H9 (cell line): ENCODE data around the gene MAN1A2. TPM values are rescaled to one million over a fixed set of nuclear protein-coding genes. Genes with fewer than 3 reads are reported as not detected.

ENCODE experiments used
- DNase-seq: peaks from one replicate; pipeline ENCODE4 v3.0.0-alpha.2; 2017
- H2AFZ ChIP-seq: one replicate; pipeline ENCODE4 v1.6.1; 2013; ENCODE audit warnings: mild to moderate bottlenecking, low read length, control low read depth, moderate library complexity
- H2AK5ac ChIP-seq: 2 replicates; pipeline ENCODE4 v1.6.1; 2013; ENCODE audit warnings: low read length, control low read depth, mixed read lengths; ENCODE audit not compliant: insufficient read length
- H2BK120ac ChIP-seq: one replicate; pipeline ENCODE4 v1.6.1; 2013; ENCODE audit warnings: low read depth, mild to moderate bottlenecking, low read length, control low read depth, inconsistent platforms; ENCODE audit not compliant: poor library complexity, severe bottlenecking
- H2BK12ac ChIP-seq: 2 replicates; pipeline ENCODE4 v1.6.1; 2013; ENCODE audit warnings: low read length, control low read depth, mixed read lengths, low read depth; ENCODE audit not compliant: insufficient read length
- H2BK15ac ChIP-seq: 2 replicates; pipeline ENCODE4 v1.6.1; 2013; ENCODE audit warnings: low read depth, low read length, control low read depth
- H2BK20ac ChIP-seq: one replicate; pipeline ENCODE4 v1.6.1; 2013; ENCODE audit warnings: low read depth, mild to moderate bottlenecking, low read length, control low read depth, inconsistent platforms; ENCODE audit not compliant: poor library complexity, severe bottlenecking
- H2BK5ac ChIP-seq: 2 replicates; pipeline ENCODE4 v1.6.1; 2013; ENCODE audit warnings: low read length, control low read depth, mixed read lengths; ENCODE audit not compliant: insufficient read length
- H3K14ac ChIP-seq: 2 replicates; pipeline ENCODE4 v1.6.1; 2013; ENCODE audit warnings: low read length, control low read depth; ENCODE audit not compliant: insufficient read depth
- H3K18ac ChIP-seq: 2 replicates; pipeline ENCODE4 v1.6.1; 2013; ENCODE audit warnings: low read depth, mild to moderate bottlenecking, mixed read lengths, low read length, control low read depth; ENCODE audit not compliant: insufficient read length
- H3K23ac ChIP-seq: 2 replicates; pipeline ENCODE4 v1.6.1; 2013; ENCODE audit warnings: low read length, control low read depth, mixed read lengths, low read depth; ENCODE audit not compliant: insufficient read length
- H3K23me2 ChIP-seq: 2 replicates; pipeline ENCODE4 v1.6.1; 2013; ENCODE audit warnings: low read depth, mild to moderate bottlenecking, mixed read lengths, low read length, control low read depth; ENCODE audit not compliant: insufficient read length, poor library complexity, severe bottlenecking
- H3K27ac ChIP-seq: 2 replicates; pipeline ENCODE4 v1.5.1; 2013; ENCODE audit warnings: low read length, control low read depth, mixed read lengths, low read depth; ENCODE audit not compliant: insufficient read length
- H3K27me3 ChIP-seq: 2 replicates; pipeline ENCODE4 v1.6.1; 2013; ENCODE audit warnings: low read length, control low read depth, inconsistent platforms; ENCODE audit not compliant: insufficient read depth
- H3K4ac ChIP-seq: 2 replicates; pipeline ENCODE4 v1.6.1; 2013; ENCODE audit warnings: low read depth, mild to moderate bottlenecking, control low read depth, inconsistent platforms, low read length, moderate library complexity
- H3K4me1 ChIP-seq: 2 replicates; pipeline ENCODE4 v1.6.1; 2013; ENCODE audit warnings: low read length, control low read depth, inconsistent platforms; ENCODE audit not compliant: insufficient read depth
- H3K4me2 ChIP-seq: 2 replicates; pipeline ENCODE4 v1.6.1; 2013; ENCODE audit warnings: low read length, control low read depth, mixed read lengths; ENCODE audit not compliant: insufficient read length, insufficient read depth
- H3K56ac ChIP-seq: 2 replicates; pipeline ENCODE4 v1.6.1; 2013; ENCODE audit warnings: low read depth, mild to moderate bottlenecking, mixed read lengths, low read length, control low read depth; ENCODE audit not compliant: insufficient read length
- H3K79me1 ChIP-seq: 2 replicates; pipeline ENCODE4 v1.6.1; 2013; ENCODE audit warnings: low read depth, mild to moderate bottlenecking, moderate library complexity, low read length, control low read depth, inconsistent platforms; ENCODE audit not compliant: insufficient read depth, poor library complexity, severe bottlenecking
- H3K79me2 ChIP-seq: 2 replicates; pipeline ENCODE4 v1.6.1; 2013; ENCODE audit warnings: low read length, control low read depth, inconsistent platforms; ENCODE audit not compliant: insufficient read depth
- H3K9ac ChIP-seq: 2 replicates; pipeline ENCODE4 v1.6.1; 2013; ENCODE audit warnings: low read length, control low read depth, mixed read lengths; ENCODE audit not compliant: insufficient read length; ENCODE audit errors: extremely low read depth
- H3K9me3 ChIP-seq: one replicate; pipeline ENCODE4 v1.6.1; 2013; ENCODE audit warnings: low read depth, low read length, inconsistent platforms; ENCODE audit not compliant: control insufficient read depth
- H3T11ph ChIP-seq: one replicate; pipeline ENCODE4 v1.6.1; 2013; ENCODE audit warnings: mild to moderate bottlenecking, low read length, control low read depth, inconsistent platforms
- H4K20me1 ChIP-seq: one replicate; pipeline ENCODE4 v1.6.1; 2013; ENCODE audit not compliant: control insufficient read depth, insufficient read length, insufficient read depth
- H4K5ac ChIP-seq: 2 replicates; pipeline ENCODE4 v1.6.1; 2013; ENCODE audit warnings: low read depth, mild to moderate bottlenecking, mixed read lengths, low read length, control low read depth; ENCODE audit not compliant: insufficient read length
- H4K8ac ChIP-seq: replicated peaks from 2 replicates; pipeline ENCODE4 v1.6.1; 2013; ENCODE audit warnings: low read length, control low read depth, mixed read lengths, low read depth; ENCODE audit not compliant: insufficient read length
- H4K91ac ChIP-seq: 2 replicates; pipeline ENCODE4 v1.6.1; 2013; ENCODE audit warnings: low read depth, mild to moderate bottlenecking, moderate library complexity, mixed read lengths, low read length, control low read depth; ENCODE audit not compliant: insufficient read length
- H3K27ac Mint-ChIP-seq, 3 experiments: 2 replicates in 2 of 3; 3 replicates in 1 of 3; pipeline ENCODE4 v1.8.0; 2020 to 2021; ENCODE audit warnings: mixed read lengths in 3 of 3, mild to moderate bottlenecking in 1 of 3, moderate library complexity in 1 of 3
- H3K27me3 Mint-ChIP-seq: 2 replicates; pipeline ENCODE4 v1.8.0; 2021; ENCODE audit warnings: low read depth, mild to moderate bottlenecking, moderate library complexity, mixed read lengths
- H3K36me3 Mint-ChIP-seq, 3 experiments: 2 replicates in 2 of 3; 3 replicates in 1 of 3; pipeline ENCODE4 v1.8.0; 2020 to 2021; ENCODE audit warnings: low read depth in 3 of 3, mixed read lengths in 3 of 3; ENCODE audit not compliant: insufficient read depth in 1 of 3
- H3K4me1 Mint-ChIP-seq, 2 experiments: 2 replicates each; pipeline ENCODE4 v1.8.0; 2020; ENCODE audit warnings: mixed read lengths in 2 of 2
- H3K4me3 Mint-ChIP-seq, 2 experiments: 2 replicates in 1 of 2; 3 replicates in 1 of 2; pipeline ENCODE4 v1.8.0; 2020 to 2021; ENCODE audit warnings: mild to moderate bottlenecking in 2 of 2, mixed read lengths in 2 of 2, moderate library complexity in 1 of 2
- H3K9me3 Mint-ChIP-seq, 2 experiments: 2 replicates in 1 of 2; 3 replicates in 1 of 2; pipeline ENCODE4 v1.8.0; 2020; ENCODE audit warnings: mild to moderate bottlenecking in 2 of 2, mixed read lengths in 2 of 2, moderate library complexity in 1 of 2
- WGBS: extraction: QIAGEN DNeasy Blood & Tissue Kit; methylation state at CpG from one replicate; pipeline ENCODE4 v1.1.7; 2013; ENCODE audit warnings: missing lambda C conversion rate, low lambda C conversion rate, mixed read lengths; ENCODE audit not compliant: insufficient read length; ENCODE audit errors: extremely low coverage; 5-methylcytosine and 5-hydroxymethylcytosine counted together
- total RNA-seq: library from RNA; stranded (reverse); gene quantifications from 2 replicates; pipeline ENCODE4 v1.2.1, GENCODE V29; 2021
- TF ChIP-seq, protein P1 (sequence below): fragments of 200-600 bp; sonication (generic); conservative IDR thresholded peaks from 3 replicates; pipeline ENCODE4 v1.8.0; 2021; ENCODE audit warnings: antibody characterized with exemption, mild to moderate bottlenecking

MAN1A2 gene
- total RNA-seq, 1 experiment from 2014 or later, result 24.0 TPM

DNA sequence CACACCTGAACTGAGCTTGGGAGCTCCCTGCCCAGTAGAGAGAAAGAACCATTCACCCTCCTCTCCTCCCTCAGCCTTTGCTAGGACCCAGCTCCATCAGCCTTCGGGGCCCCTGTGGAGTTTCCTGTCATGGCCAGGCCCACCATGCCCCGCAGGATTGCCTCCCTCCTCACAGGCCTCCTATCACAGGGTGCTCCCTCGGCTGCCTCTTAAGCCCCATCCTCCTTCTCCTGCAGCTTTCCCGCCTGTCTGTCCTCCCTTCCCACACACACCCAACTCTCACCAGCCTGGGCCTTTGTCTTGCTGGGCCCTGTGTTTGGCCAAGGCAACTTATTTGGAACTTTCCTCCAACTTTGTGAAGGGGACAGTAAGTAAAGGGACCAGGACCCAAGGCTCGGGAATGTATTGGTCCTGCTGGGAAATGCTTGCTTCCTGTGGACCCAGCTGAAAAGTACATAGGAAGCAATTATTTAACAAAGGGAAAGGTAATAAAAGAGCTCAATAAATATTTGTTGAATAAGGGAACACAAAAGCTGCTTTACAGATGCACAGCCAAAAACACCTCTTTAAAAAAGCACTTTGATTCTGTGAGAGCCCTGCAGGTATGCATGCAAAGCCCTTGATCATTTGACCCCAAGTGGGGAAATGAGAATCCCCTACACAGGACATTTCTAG is 207.0 kb downstream of the MAN1A2 start:
- H2AFZ ChIP-seq, result no peak overlapping the region
- Mint-ChIP-seq H3K4me1 (peaks cover 9 to 13% of the 10 kb centered on the region in 2 experiments), H3K4me3 (no peak overlapping the region), H3K9me3 (no peaks in the 10 kb centered on the region), H3K27ac (peak overlapping the region in 1 of 3 experiments; percentile 70; a peak in 3 of 7 replicates), H3K36me3 (no peaks in the 10 kb centered on the region; a peak in 1 of 7 replicates), H3K27me3 (no peaks in the 10 kb centered on the region; the same call in 1 of the 2 replicates)
- H4K91ac ChIP-seq, result no peak overlapping the region
- H3T11ph ChIP-seq, result no peak overlapping the region
- no peak overlapping the region for H3K56ac ChIP-seq
- no peak overlapping the region for H3K27ac ChIP-seq
- H3K4me1 ChIP-seq, result no peaks in the 10 kb centered on the region; the same call in 1 of the 2 replicates
- H2BK5ac ChIP-seq, result no peak overlapping the region
- H2BK20ac ChIP-seq, result no peak overlapping the region
- H2BK120ac ChIP-seq, result no peak overlapping the region
- H3K23ac ChIP-seq, result no peak overlapping the region
- DNase-seq, result peak; percentile 33
- WGBS, result no CpG with 5 or more reads among the region's 5 CpGs
- H2AK5ac ChIP-seq, result no peak overlapping the region
- no peak overlapping the region for H3K18ac ChIP-seq
- no peaks in the 10 kb centered on the region for H4K20me1 ChIP-seq
- no peak overlapping the region for H3K9ac ChIP-seq
- TF ChIP-seq, protein P1, sequence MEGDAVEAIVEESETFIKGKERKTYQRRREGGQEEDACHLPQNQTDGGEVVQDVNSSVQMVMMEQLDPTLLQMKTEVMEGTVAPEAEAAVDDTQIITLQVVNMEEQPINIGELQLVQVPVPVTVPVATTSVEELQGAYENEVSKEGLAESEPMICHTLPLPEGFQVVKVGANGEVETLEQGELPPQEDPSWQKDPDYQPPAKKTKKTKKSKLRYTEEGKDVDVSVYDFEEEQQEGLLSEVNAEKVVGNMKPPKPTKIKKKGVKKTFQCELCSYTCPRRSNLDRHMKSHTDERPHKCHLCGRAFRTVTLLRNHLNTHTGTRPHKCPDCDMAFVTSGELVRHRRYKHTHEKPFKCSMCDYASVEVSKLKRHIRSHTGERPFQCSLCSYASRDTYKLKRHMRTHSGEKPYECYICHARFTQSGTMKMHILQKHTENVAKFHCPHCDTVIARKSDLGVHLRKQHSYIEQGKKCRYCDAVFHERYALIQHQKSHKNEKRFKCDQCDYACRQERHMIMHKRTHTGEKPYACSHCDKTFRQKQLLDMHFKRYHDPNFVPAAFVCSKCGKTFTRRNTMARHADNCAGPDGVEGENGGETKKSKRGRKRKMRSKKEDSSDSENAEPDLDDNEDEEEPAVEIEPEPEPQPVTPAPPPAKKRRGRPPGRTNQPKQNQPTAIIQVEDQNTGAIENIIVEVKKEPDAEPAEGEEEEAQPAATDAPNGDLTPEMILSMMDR, result no peak
- H3K4ac ChIP-seq, result no peak overlapping the region
- no peak overlapping the region for H3K4me2 ChIP-seq
- no peak overlapping the region for H2BK12ac ChIP-seq
- no peak overlapping the region for H3K14ac ChIP-seq
- no peak overlapping the region for H4K5ac ChIP-seq
- no peaks in the 10 kb centered on the region for H3K23me2 ChIP-seq
- H2BK15ac ChIP-seq, result no peak overlapping the region
- H3K79me1 ChIP-seq, result no peaks in the 10 kb centered on the region
- H4K8ac ChIP-seq, result no peak overlapping the region
- H3K79me2 ChIP-seq, result no peaks in the 10 kb centered on the region
- H3K27me3 ChIP-seq, result no peaks in the 10 kb centered on the region
- no peaks in the 10 kb centered on the region for H3K9me3 ChIP-seq
